WTC11 (cell line): ENCODE data around the gene AURKAIP1.

ENCODE experiments used
- ATF3 ChIP-seq: sonication (generic); formaldehyde crosslinking; conservative IDR thresholded peaks from 2 replicates; pipeline ENCODE4 v1.8.1; 2022; ENCODE audit warnings: mild to moderate bottlenecking, missing genetic modification reagents
- ATF6 ChIP-seq: sonication (generic); formaldehyde crosslinking; IDR thresholded peaks from 2 replicates; pipeline ENCODE4 v1.8.1; 2023; ENCODE audit warnings: mild to moderate bottlenecking, missing genetic modification reagents
- CTCF ChIP-seq: fragments of 200-600 bp; IDR thresholded peaks from 2 replicates; pipeline ENCODE4 v1.8.0; 2022; ENCODE audit warnings: antibody characterized with exemption
- FOXK1 ChIP-seq: sonication (generic); formaldehyde crosslinking; IDR thresholded peaks from 2 replicates; pipeline ENCODE4 v1.8.0; 2022; ENCODE audit warnings: mild to moderate bottlenecking, moderate library complexity, missing genetic modification reagents
- KAT7 ChIP-seq: sonication (generic); formaldehyde crosslinking; IDR thresholded peaks from 2 replicates; pipeline ENCODE4 v1.8.1; 2023; ENCODE audit warnings: missing genetic modification reagents, mild to moderate bottlenecking, borderline replicate concordance
- MAX ChIP-seq: sonication (generic); formaldehyde crosslinking; IDR thresholded peaks from 2 replicates; pipeline ENCODE4 v1.8.0; 2022; ENCODE audit warnings: mild to moderate bottlenecking, missing genetic modification reagents
- OVOL2 ChIP-seq: fragments of 250-450 bp; sonication (Bioruptor Pico); IDR thresholded peaks from 2 replicates; pipeline ENCODE4 v1.9.0; 2021; ENCODE audit warnings: mild to moderate bottlenecking, borderline replicate concordance
- SP1 ChIP-seq: sonication (generic); formaldehyde crosslinking; conservative IDR thresholded peaks from 2 replicates; pipeline ENCODE4 v1.8.1; 2022; ENCODE audit warnings: missing genetic modification reagents
- STAT6 ChIP-seq: sonication (generic); formaldehyde crosslinking; conservative IDR thresholded peaks from 2 replicates; pipeline ENCODE4 v1.8.1; 2023; ENCODE audit warnings: mild to moderate bottlenecking, low read depth, missing genetic modification reagents, moderate library complexity

GRCh38 chr1:1354271-1355247 lies 20.4 kb downstream of the AURKAIP1 start:
- peak; percentile 39; the same call in 1 of the 2 replicates for TF ChIP-seq MAX (CRISPR knock-in tag)
- TF ChIP-seq STAT6 (CRISPR knock-in tag) = no peak
- no peak for TF ChIP-seq CTCF
- TF ChIP-seq SP1 (CRISPR knock-in tag) = no peak
- TF ChIP-seq FOXK1 (CRISPR knock-in tag) = no peak
- TF ChIP-seq ATF3 (CRISPR knock-in tag) = no peak
- no peak for TF ChIP-seq ATF6 (CRISPR knock-in tag)
- TF ChIP-seq OVOL2 (CRISPR knock-in tag) = no peak
- no peak for TF ChIP-seq KAT7 (CRISPR knock-in tag)
